Measurements from ENCODE around the gene UNC5A.

- TF ChIP-seq CTCF (IDR thresholded peaks at IDR 0.05) (no peak), POLR2A (IDR thresholded peaks at IDR 0.05) (no peak), EP300 (IDR thresholded peaks at IDR 0.05) (no peak)
These were observed 40.4 kb upstream of the UNC5A start for GRCh38 chr5:176769911-176770310.
